ENCODE results near the gene BCAP29.
A peak's percentile ranks its signal among the peaks of the same experiment; 100 is the strongest.

The BCAP29 gene

DNA sequence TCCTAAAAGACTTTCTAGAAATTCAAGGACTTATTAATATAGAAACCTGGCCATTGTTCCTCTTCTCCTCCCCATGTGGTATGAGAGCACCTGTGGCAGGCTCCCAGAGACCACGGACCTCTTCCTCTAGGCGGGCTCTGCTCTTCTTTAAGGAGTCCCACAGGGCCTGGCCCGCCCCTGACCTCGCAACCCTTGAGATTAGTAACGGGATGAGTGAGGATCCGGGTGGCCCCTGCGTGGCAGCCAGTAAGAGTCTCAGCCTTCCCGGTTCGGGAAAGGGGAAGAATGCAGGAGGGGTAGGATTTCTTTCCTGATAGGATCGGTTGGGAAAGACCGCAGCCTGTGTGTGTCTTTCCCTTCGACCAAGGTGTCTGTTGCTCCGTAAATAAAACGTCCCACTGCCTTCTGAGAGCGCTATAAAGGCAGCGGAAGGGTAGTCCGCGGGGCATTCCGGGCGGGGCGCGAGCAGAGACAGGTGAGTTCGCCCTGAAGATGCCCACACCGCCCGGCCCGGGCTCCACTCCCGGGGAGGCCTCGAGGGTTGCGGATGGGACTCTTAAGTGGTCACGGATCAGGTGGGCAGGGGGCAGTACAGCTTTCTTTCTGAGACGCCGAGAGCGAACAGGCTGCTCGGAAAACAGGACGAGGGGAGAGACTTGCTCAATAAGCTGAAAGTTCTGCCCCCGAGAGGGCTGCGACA lies 80.5 kb downstream of the BCAP29 start, which contains the start of gene SLC26A4:
Gene SLC26A4 (plus strand): TSS at position 448 of the 700 bp plus-strand sequence. CDS start 814 bp downstream, outside the sequence.
- Histone ChIP-seq H3K9ac (ENCODE audit: low read depth, low read length) (no peak within 1 kb of the TSS), H3K27me3 (ENCODE audit: control insufficient read depth, insufficient read depth, low read length) (peaks cover 77% of the 10 kb centered on the region), H3K9me3 (ENCODE audit: control insufficient read depth, insufficient read depth, low read length) (no peaks in the 10 kb centered on the region), H3K4me3 (ENCODE audit: low read depth, low read length) (peak within 1 kb of the TSS; percentile 62), H3K4me1 (ENCODE audit: control insufficient read depth, insufficient read depth, low read length) (peaks cover 3% of the 10 kb centered on the region), H3K36me3 (ENCODE audit: control insufficient read depth, insufficient read depth, low read length) (no peaks in the 10 kb centered on the region)

DNA sequence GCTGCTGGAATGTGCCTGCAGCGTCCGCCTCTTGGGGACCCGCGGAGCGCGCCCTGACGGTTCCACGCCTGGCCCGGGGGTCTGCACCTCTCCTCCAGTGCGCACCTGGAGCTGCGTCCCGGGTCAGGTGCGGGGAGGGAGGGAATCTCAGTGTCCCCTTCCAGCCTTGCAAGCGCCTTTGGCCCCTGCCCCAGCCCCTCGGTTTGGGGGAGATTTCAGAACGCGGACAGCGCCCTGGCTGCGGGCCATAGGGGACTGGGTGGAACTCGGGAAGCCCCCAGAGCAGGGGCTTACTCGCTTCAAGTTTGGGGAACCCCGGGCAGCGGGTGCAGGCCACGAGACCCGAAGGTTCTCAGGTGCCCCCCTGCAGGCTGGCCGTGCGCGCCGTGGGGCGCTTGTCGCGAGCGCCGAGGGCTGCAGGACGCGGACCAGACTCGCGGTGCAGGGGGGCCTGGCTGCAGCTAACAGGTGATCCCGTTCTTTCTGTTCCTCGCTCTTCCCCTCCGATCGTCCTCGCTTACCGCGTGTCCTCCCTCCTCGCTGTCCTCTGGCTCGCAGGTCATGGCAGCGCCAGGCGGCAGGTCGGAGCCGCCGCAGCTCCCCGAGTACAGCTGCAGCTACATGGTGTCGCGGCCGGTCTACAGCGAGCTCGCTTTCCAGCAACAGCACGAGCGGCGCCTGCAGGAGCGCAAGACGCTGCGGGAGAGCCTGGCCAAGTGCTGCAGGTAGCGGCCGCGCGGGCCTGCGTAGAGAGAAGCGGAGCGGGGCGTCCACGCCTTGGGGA lies 81.2 kb downstream of the BCAP29 start:
- H3K4me1 ChIP-seq (ENCODE audit: control insufficient read depth, insufficient read depth, low read length), result peaks cover 3% of the 10 kb centered on the region
- no peaks in the 10 kb centered on the region for H3K9me3 ChIP-seq (ENCODE audit: control insufficient read depth, insufficient read depth, low read length)
- peaks cover 81% of the 10 kb centered on the region for H3K27me3 ChIP-seq (ENCODE audit: control insufficient read depth, insufficient read depth, low read length)
- no peak overlapping the region for H3K9ac ChIP-seq (ENCODE audit: low read depth, low read length)
- H3K36me3 ChIP-seq (ENCODE audit: control insufficient read depth, insufficient read depth, low read length), result no peaks in the 10 kb centered on the region
- H3K4me3 ChIP-seq (ENCODE audit: low read depth, low read length), result peak overlapping the region; percentile 62

DNA sequence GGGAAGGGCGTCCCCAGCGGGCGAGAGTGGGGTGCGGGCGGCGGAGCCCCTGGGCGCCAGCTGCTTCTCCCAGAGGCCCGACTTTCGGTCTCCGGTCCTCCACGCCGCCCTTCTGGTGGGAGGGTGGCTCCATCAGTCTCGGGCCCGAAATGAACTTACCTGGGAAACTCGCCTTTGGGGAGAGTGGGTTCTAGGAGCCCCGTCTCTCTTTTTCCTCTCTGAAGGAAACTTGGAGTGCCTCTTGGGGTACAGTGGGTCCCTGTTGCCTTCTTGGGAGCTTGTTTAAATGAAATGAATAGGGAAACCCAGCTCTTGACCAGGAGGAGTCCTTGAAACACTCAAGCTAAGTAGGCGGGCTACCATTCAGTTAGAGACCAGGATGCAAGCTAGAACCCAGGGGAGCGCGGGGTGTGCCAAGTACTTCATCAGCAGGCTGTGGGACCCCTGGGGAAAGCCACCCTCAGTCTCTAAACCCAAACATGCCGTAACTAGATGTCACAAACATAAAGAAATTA lies 81.9 kb downstream of the BCAP29 start:
- Histone ChIP-seq H3K9me3 (ENCODE audit: control insufficient read depth, insufficient read depth, low read length) (no peaks in the 10 kb centered on the region), H3K27me3 (ENCODE audit: control insufficient read depth, insufficient read depth, low read length) (peaks cover 84% of the 10 kb centered on the region), H3K9ac (ENCODE audit: low read depth, low read length) (no peak overlapping the region), H3K4me3 (ENCODE audit: low read depth, low read length) (peak overlapping the region; percentile 62), H3K4me1 (ENCODE audit: control insufficient read depth, insufficient read depth, low read length) (peaks cover 3% of the 10 kb centered on the region), H3K36me3 (ENCODE audit: control insufficient read depth, insufficient read depth, low read length) (no peaks in the 10 kb centered on the region)

DNA sequence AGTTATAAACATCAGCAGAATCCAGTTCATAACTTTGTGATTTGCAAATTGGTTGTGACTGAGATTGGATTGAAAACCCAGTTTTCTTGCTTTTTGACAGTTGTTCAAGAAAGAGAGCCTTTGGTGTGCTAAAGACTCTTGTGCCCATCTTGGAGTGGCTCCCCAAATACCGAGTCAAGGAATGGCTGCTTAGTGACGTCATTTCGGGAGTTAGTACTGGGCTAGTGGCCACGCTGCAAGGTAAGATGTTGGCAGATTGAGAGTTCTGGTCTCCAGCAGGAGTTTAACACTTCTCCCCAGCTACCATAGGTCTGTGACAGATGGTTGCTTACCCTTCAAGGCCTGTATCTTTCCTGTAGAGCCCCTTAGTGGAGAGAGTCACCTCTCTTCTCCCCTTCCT lies 83.2 kb downstream of the BCAP29 start:
- no peak overlapping the region for H3K9ac ChIP-seq (ENCODE audit: low read depth, low read length)
- H3K36me3 ChIP-seq (ENCODE audit: control insufficient read depth, insufficient read depth, low read length), result no peaks in the 10 kb centered on the region
- H3K4me1 ChIP-seq (ENCODE audit: control insufficient read depth, insufficient read depth, low read length), result peaks cover 3% of the 10 kb centered on the region
- no peaks in the 10 kb centered on the region for H3K9me3 ChIP-seq (ENCODE audit: control insufficient read depth, insufficient read depth, low read length)
- H3K4me3 ChIP-seq (ENCODE audit: low read depth, low read length), result no peak overlapping the region
- peaks cover 88% of the 10 kb centered on the region for H3K27me3 ChIP-seq (ENCODE audit: control insufficient read depth, insufficient read depth, low read length)

DNA sequence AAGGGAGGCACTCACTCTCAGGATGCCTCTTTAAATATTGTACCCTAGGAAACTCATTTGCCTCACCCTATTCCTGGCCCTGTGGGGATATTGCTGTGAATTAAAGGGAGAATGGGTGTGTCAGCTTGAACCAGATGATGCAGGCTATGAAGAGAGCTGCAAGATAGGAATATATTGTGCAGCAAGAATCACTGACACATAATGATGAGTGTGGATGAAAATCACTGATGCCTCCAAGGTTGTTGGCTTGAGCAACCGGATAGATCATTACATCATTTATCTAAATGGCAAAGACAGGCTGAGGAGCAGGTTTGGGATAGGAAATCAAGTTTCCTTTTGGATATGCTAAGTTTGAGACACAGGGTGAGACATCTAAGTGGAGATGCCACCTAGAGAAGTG lies 86.7 kb downstream of the BCAP29 start:
- Histone ChIP-seq H3K27me3 (ENCODE audit: control insufficient read depth, insufficient read depth, low read length) (peaks cover 52% of the 10 kb centered on the region), H3K36me3 (ENCODE audit: control insufficient read depth, insufficient read depth, low read length) (no peaks in the 10 kb centered on the region), H3K4me1 (ENCODE audit: control insufficient read depth, insufficient read depth, low read length) (peaks cover 3% of the 10 kb centered on the region), H3K9me3 (ENCODE audit: control insufficient read depth, insufficient read depth, low read length) (no peaks in the 10 kb centered on the region), H3K9ac (ENCODE audit: low read depth, low read length) (no peak overlapping the region), H3K4me3 (ENCODE audit: low read depth, low read length) (no peak overlapping the region)

DNA sequence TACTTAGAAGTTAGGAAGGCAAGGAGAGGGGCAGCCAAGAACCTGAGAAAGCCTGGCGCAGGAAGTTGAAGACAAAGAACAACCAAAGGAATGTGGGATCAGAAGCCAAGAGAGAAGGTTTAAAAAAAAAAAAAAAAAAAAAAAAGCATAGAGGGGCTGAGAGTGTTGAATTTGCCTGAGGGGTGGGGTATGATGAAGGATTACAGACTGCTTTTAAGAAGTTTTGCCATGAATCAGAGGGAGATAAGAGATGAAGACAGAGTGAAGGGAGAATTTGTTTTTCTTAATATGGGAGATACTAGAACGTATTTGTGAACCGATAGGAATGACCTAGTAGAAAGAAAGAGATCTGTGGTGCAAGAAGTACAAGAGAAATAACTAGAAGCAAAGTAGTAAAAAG lies 87.3 kb downstream of the BCAP29 start:
- peaks cover 47% of the 10 kb centered on the region for H3K27me3 ChIP-seq (ENCODE audit: control insufficient read depth, insufficient read depth, low read length)

DNA sequence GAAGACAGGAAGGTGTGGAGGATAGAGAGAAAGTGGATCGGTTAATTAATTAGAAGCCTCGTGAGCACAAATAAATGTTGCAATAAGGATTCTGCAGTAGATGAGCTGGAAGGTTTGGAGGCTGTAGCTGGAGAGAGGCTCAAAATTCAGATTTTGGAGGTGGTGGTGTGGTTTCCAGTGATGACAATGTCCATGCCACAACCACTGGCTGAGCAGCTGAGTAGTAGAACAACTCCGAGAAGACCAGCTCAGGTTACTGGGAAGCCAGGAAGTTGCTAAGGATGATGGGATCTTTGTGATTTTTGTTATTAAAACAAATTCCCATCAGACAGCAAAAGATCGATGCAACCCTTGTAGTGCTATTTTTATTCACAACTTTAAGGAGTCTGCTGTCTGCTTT lies 88.2 kb downstream of the BCAP29 start:
- H3K9ac ChIP-seq (ENCODE audit: low read depth, low read length), result no peak overlapping the region
- H3K4me1 ChIP-seq (ENCODE audit: control insufficient read depth, insufficient read depth, low read length), result no peaks in the 10 kb centered on the region
- H3K36me3 ChIP-seq (ENCODE audit: control insufficient read depth, insufficient read depth, low read length), result no peaks in the 10 kb centered on the region
- H3K9me3 ChIP-seq (ENCODE audit: control insufficient read depth, insufficient read depth, low read length), result no peaks in the 10 kb centered on the region
- H3K27me3 ChIP-seq (ENCODE audit: control insufficient read depth, insufficient read depth, low read length), result peaks cover 37% of the 10 kb centered on the region
- no peak overlapping the region for H3K4me3 ChIP-seq (ENCODE audit: low read depth, low read length)

More for the DNA sequence above, 87.3 kb downstream of the BCAP29 start:
- Histone ChIP-seq H3K36me3 (ENCODE audit: control insufficient read depth, insufficient read depth, low read length) (no peaks in the 10 kb centered on the region), H3K4me3 (ENCODE audit: low read depth, low read length) (no peak overlapping the region), H3K9me3 (ENCODE audit: control insufficient read depth, insufficient read depth, low read length) (no peaks in the 10 kb centered on the region), H3K4me1 (ENCODE audit: control insufficient read depth, insufficient read depth, low read length) (no peaks in the 10 kb centered on the region), H3K9ac (ENCODE audit: low read depth, low read length) (no peak overlapping the region)

All from iPS-15b (cell line).